ENCODE data around the gene RTBDN. TPM values are rescaled to one million over a fixed set of nuclear protein-coding genes. Genes with fewer than 3 reads are reported as not detected.
A peak's percentile ranks its signal among the peaks of the same experiment; 100 is the strongest.

The RTBDN gene
- total and polyA plus RNA-seq, 2 donors from 2014 or later: not detected

GRCh38 chr19:12880551-12881171 lies 46.3 kb upstream of the RTBDN start:
- no peak for TF ChIP-seq CTCF (IDR thresholded peaks at IDR 0.05; ENCODE audit: borderline replicate concordance, extremely low read depth, insufficient read depth)
- H3K9ac ChIP-seq (ENCODE audit: low read length in 3 of 3): peak overlapping the region in 2 of 3 donors; percentile 77
- DNase-seq: peak in 3 of 5 donors; percentile 36 to 81 (median 41)
- H3K27ac ChIP-seq (ENCODE audit: low read depth in 2 of 2, low read length in 2 of 2): peak overlapping the region; percentile 12 to 69
- peaks cover 8% of the 10 kb centered on the region for H3K27me3 ChIP-seq (ENCODE audit: control insufficient read depth, insufficient read depth, low read length)
- H3K9me3 ChIP-seq (ENCODE audit: control insufficient read depth in 2 of 3, insufficient read depth in 1 of 3, low read length in 3 of 3): no peaks in the 10 kb centered on the region
- H3K4me1 ChIP-seq (ENCODE audit: control insufficient read depth in 2 of 3, insufficient read depth in 2 of 3, low read depth in 1 of 3, low read length in 3 of 3): peaks cover 0 to 2% (median 0%) of the 10 kb centered on the region in 3 donors
- FAIRE-seq: no peak
- H3K36me3 ChIP-seq (ENCODE audit: control insufficient read depth in 2 of 3, insufficient read depth in 3 of 3, low read length in 3 of 3): peaks cover 0 to 7% (median 6%) of the 10 kb centered on the region in 3 donors
- peak overlapping the region; percentile 32 to 81 (median 68) for H3K4me3 ChIP-seq (ENCODE audit: low read length in 3 of 3)
- intact Hi-C loops (cut with DNase I): no loop called here

GRCh38 chr19:12875086-12875485 lies 40.7 kb upstream of the RTBDN start:
- no peak overlapping the region for H3K4me3 ChIP-seq (ENCODE audit: low read length in 3 of 3)
- no peak for TF ChIP-seq CTCF (IDR thresholded peaks at IDR 0.05; ENCODE audit: borderline replicate concordance, extremely low read depth, insufficient read depth)
- no peaks in the 10 kb centered on the region for H3K27me3 ChIP-seq (ENCODE audit: control insufficient read depth, insufficient read depth, low read length)
- H3K9me3 ChIP-seq (ENCODE audit: control insufficient read depth in 2 of 3, insufficient read depth in 1 of 3, low read length in 3 of 3): no peaks in the 10 kb centered on the region
- H3K27ac ChIP-seq (ENCODE audit: low read depth in 2 of 2, low read length in 2 of 2): no peak overlapping the region
- DNase-seq (no peak), FAIRE-seq (no peak)
- peaks cover 0 to 7% (median 6%) of the 10 kb centered on the region in 3 donors for H3K36me3 ChIP-seq (ENCODE audit: control insufficient read depth in 2 of 3, insufficient read depth in 3 of 3, low read length in 3 of 3)
- no peaks in the 10 kb centered on the region for H3K4me1 ChIP-seq (ENCODE audit: control insufficient read depth in 2 of 3, insufficient read depth in 2 of 3, low read depth in 1 of 3, low read length in 3 of 3)
- H3K9ac ChIP-seq (ENCODE audit: low read length in 3 of 3): no peak overlapping the region
- intact Hi-C loops (cut with DNase I): no loop called here

- H3K4me3 ChIP-seq (ENCODE audit: low read length in 3 of 3): no peak overlapping the region
Measured at GRCh38 chr19:12873891-12874745, 39.7 kb upstream of the RTBDN start.

More at GRCh38 chr19:12873891-12874745, 39.7 kb upstream of the RTBDN start:
- intact Hi-C loops (cut with DNase I): no loop called here
- no peak for TF ChIP-seq CTCF (IDR thresholded peaks at IDR 0.05; ENCODE audit: borderline replicate concordance, extremely low read depth, insufficient read depth)
- no peak for DNase-seq
- no peaks in the 10 kb centered on the region for H3K27me3 ChIP-seq (ENCODE audit: control insufficient read depth, insufficient read depth, low read length)
- peaks cover 0 to 7% (median 6%) of the 10 kb centered on the region in 3 donors for H3K36me3 ChIP-seq (ENCODE audit: control insufficient read depth in 2 of 3, insufficient read depth in 3 of 3, low read length in 3 of 3)
- FAIRE-seq: no peak
- H3K9me3 ChIP-seq (ENCODE audit: control insufficient read depth in 2 of 3, insufficient read depth in 1 of 3, low read length in 3 of 3): no peaks in the 10 kb centered on the region
- no peaks in the 10 kb centered on the region for H3K4me1 ChIP-seq (ENCODE audit: control insufficient read depth in 2 of 3, insufficient read depth in 2 of 3, low read depth in 1 of 3, low read length in 3 of 3)
- no peak overlapping the region for H3K9ac ChIP-seq (ENCODE audit: low read length in 3 of 3)
- no peak overlapping the region for H3K27ac ChIP-seq (ENCODE audit: low read depth in 2 of 2, low read length in 2 of 2)

Measured in kidney (tissue), 14 donors.